ENCODE data around the gene LRRN4CL. TPM values are rescaled to one million over a fixed set of nuclear protein-coding genes. Genes with fewer than 3 reads are reported as not detected.

LRRN4CL gene
- total and polyA plus RNA-seq, 9 of the 15 experiments (the other 6 are each of a cell fraction or from before 2014, with no cell fraction given) = 0.03 to 0.11 (median 0.05) TPM; not detected in 4

GRCh38 chr11:62671608-62672389 lies 17.5 kb downstream of the LRRN4CL start, which contains the start of the genes LBHD1 and UQCC3 (continued):
- TF ChIP-seq NR2C1 (IDR thresholded peaks at IDR 0.05) (peak; percentile 83), NR2C1 (tag; IDR thresholded peaks at IDR 0.05) (peak; percentile 63), ZNF57 (CRISPR knock-in tag; IDR thresholded peaks at IDR 0.05) (0 out of 2 replicates have a peak, but pooled peaks have one; percentile 5), HNRNPLL (IDR thresholded peaks at IDR 0.05; ENCODE audit: low read depth, low read length, poor library complexity, severe bottlenecking) (peak; percentile 99), HES1 (IDR thresholded peaks at IDR 0.05; ENCODE audit: low read depth) (no peak), ZBTB40 (IDR thresholded peaks at IDR 0.05) (peak; percentile 76), ZBTB40 (CRISPR knock-in tag; IDR thresholded peaks at IDR 0.05) (no peak), BRD9 (IDR thresholded peaks at IDR 0.05; ENCODE audit: low read depth, partially characterized antibody) (no peak), KLF16 (IDR thresholded peaks at IDR 0.05) (no peak), JUN (IDR thresholded peaks at IDR 0.05; ENCODE audit: borderline replicate concordance, low read depth, low read length) (peak; percentile 18; the same call in 1 of the 2 replicates), JUN (CRISPR knock-in tag; IDR thresholded peaks at IDR 0.05; ENCODE audit: borderline replicate concordance) (peak; percentile 83; the same call in 1 of the 2 replicates), CUX1 (CRISPR knock-in tag; IDR thresholded peaks at IDR 0.05) (no peak)

Data from K562 (cell line).